HCT116 (cell line): ENCODE data around the gene SMIM12.

Experiments
- ATF3 ChIP-seq: IDR thresholded peaks from 2 replicates; pipeline ENCODE4 v1.6.1; 2012
- EZH2phosphoT487 ChIP-seq: fragments of 200-600 bp; IDR thresholded peaks from 2 replicates; pipeline ENCODE4 v1.6.1; 2018; ENCODE audit warnings: antibody characterized with exemption, borderline replicate concordance
- FOSL1 ChIP-seq: IDR thresholded peaks from 2 replicates; pipeline ENCODE4 v1.6.1; 2012; ENCODE audit warnings: low read depth
- JUND ChIP-seq: IDR thresholded peaks from 2 replicates; pipeline ENCODE4 v1.6.1; 2012
- POLR2A ChIP-seq: IDR thresholded peaks from 2 replicates; pipeline ENCODE4 v1.7.0; 2011; ENCODE audit warnings: borderline replicate concordance; ENCODE audit not compliant: insufficient read depth, insufficient read length; ENCODE audit errors: extremely low read depth
- RAD21 ChIP-seq: IDR thresholded peaks from 2 replicates; pipeline ENCODE4 v1.6.1; 2012; ENCODE audit warnings: low read depth, mild to moderate bottlenecking
- SP1 ChIP-seq: IDR thresholded peaks from 2 replicates; pipeline ENCODE4 v1.6.1; 2012; ENCODE audit warnings: low read depth
- ZFX ChIP-seq: fragments of 450-650 bp; IDR thresholded peaks from 2 replicates; pipeline ENCODE4 v1.6.1; 2017
- ZNF274 ChIP-seq: fragments of 200-500 bp; sonication (Bioruptor generic); IDR thresholded peaks from 2 replicates; pipeline ENCODE4 v1.6.1; 2014; ENCODE audit warnings: mild to moderate bottlenecking, low read depth, low read length, inconsistent platforms
- TF ChIP-seq, protein P1 (sequence below), 3 experiments: fragments of 200-600 bp in 1 of 3; sonication (generic) in 1 of 3; IDR thresholded peaks in 2 of 3; conservative IDR thresholded peaks in 1 of 3; 2 replicates each; pipeline ENCODE4 v1.5.1; 2012 to 2017; ENCODE audit warnings: low read depth in 2 of 3, low read length in 2 of 3, antibody characterized with exemption in 1 of 3, borderline replicate concordance in 1 of 3, control low read depth in 1 of 3, mild to moderate bottlenecking in 1 of 3, mixed read lengths in 1 of 3, mixed run types in 1 of 3, moderate library complexity in 1 of 3; ENCODE audit not compliant: insufficient read depth in 1 of 3
- TF ChIP-seq, protein P2 (sequence below): IDR thresholded peaks from 2 replicates; pipeline ENCODE4 v1.6.1; 2011; ENCODE audit warnings: mild to moderate bottlenecking, low read length, moderate library complexity; ENCODE audit not compliant: insufficient replicate concordance; ENCODE audit errors: extremely low read depth

DNA sequence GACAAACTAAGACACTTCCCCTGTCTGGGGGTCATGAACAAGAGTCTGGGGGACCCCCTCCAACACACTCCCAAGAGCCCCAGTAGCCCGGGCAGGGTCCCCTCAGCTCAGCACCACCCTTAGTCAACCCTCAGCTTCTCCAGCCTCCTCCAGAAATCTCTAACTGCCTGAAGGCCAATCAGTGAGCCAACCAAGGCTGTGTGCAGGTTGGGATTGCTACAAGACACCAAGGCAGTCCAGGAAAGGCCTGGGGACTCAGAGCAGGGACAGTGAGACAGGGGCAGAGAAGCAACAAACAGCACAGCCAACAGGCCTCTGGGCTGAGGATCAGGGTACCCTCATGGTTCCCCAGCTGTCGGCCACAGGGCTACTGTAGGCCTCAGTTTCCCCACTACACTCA is 13.3 kb downstream of the SMIM12 start:
- TF ChIP-seq, protein P1, sequence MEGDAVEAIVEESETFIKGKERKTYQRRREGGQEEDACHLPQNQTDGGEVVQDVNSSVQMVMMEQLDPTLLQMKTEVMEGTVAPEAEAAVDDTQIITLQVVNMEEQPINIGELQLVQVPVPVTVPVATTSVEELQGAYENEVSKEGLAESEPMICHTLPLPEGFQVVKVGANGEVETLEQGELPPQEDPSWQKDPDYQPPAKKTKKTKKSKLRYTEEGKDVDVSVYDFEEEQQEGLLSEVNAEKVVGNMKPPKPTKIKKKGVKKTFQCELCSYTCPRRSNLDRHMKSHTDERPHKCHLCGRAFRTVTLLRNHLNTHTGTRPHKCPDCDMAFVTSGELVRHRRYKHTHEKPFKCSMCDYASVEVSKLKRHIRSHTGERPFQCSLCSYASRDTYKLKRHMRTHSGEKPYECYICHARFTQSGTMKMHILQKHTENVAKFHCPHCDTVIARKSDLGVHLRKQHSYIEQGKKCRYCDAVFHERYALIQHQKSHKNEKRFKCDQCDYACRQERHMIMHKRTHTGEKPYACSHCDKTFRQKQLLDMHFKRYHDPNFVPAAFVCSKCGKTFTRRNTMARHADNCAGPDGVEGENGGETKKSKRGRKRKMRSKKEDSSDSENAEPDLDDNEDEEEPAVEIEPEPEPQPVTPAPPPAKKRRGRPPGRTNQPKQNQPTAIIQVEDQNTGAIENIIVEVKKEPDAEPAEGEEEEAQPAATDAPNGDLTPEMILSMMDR (IDR thresholded peaks at IDR 0.05 in 2 of 3, conservative IDR thresholded peaks at IDR 0.05 in 1 of 3; ENCODE audit: borderline replicate concordance in 1 of 3, insufficient read depth in 1 of 3, low read depth in 2 of 3, low read length in 2 of 3): no peak
- TF ChIP-seq, protein P2, sequence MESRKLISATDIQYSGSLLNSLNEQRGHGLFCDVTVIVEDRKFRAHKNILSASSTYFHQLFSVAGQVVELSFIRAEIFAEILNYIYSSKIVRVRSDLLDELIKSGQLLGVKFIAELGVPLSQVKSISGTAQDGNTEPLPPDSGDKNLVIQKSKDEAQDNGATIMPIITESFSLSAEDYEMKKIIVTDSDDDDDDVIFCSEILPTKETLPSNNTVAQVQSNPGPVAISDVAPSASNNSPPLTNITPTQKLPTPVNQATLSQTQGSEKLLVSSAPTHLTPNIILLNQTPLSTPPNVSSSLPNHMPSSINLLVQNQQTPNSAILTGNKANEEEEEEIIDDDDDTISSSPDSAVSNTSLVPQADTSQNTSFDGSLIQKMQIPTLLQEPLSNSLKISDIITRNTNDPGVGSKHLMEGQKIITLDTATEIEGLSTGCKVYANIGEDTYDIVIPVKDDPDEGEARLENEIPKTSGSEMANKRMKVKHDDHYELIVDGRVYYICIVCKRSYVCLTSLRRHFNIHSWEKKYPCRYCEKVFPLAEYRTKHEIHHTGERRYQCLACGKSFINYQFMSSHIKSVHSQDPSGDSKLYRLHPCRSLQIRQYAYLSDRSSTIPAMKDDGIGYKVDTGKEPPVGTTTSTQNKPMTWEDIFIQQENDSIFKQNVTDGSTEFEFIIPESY: no peak
- TF ChIP-seq POLR2A (no peak), RAD21 (no peak), ZFX (no peak), ZNF274 (no peak), SP1 (no peak), FOSL1 (no peak), ATF3 (no peak), JUND (no peak), EZH2phosphoT487 (no peak)
